SH-SY5Y (cell line): Measurements from ENCODE around the gene ACTR1A.

Experiments used
- GATA2 ChIP-seq: IDR thresholded peaks from 2 replicates; pipeline ENCODE4 v1.6.1; 2011; ENCODE audit warnings: mild to moderate bottlenecking, low read depth, low read length
- GATA3 ChIP-seq: IDR thresholded peaks from 2 replicates; pipeline ENCODE4 v1.6.1; 2011; ENCODE audit warnings: low read depth, mild to moderate bottlenecking, low read length, moderate library complexity

- TF ChIP-seq GATA2 (no peak), GATA3 (no peak)
Observed at GRCh38 chr10:102473445-102474331, 28.8 kb downstream of the ACTR1A start.
